ENCODE data around the gene KCNQ1.

The KCNQ1 gene

GRCh38 chr11:2662024-2662312, 217.2 kb downstream of the KCNQ1 start:
- DNase-seq (ENCODE audit: low read depth in 1 of 2, low spot score in 1 of 2) = no peak

- no peak for DNase-seq (ENCODE audit: low read depth in 1 of 2, low spot score in 1 of 2)
Observed at GRCh38 chr11:2662430-2663299, 217.9 kb downstream of the KCNQ1 start.

GRCh38 chr11:2663506-2663905, 218.7 kb downstream of the KCNQ1 start:
- DNase-seq (ENCODE audit: low read depth in 1 of 2, low spot score in 1 of 2) = no peak

- no peak for DNase-seq (ENCODE audit: low read depth in 1 of 2, low spot score in 1 of 2)
Observed at GRCh38 chr11:2663915-2664314, 219.1 kb downstream of the KCNQ1 start.

- no peak for DNase-seq (ENCODE audit: low read depth in 1 of 2, low spot score in 1 of 2)
Observed at GRCh38 chr11:2664376-2664775, 219.6 kb downstream of the KCNQ1 start.

GRCh38 chr11:2664791-2665525, 220.2 kb downstream of the KCNQ1 start:
- DNase-seq (ENCODE audit: low read depth in 1 of 2, low spot score in 1 of 2) = no peak

GRCh38 chr11:2665526-2666400, 221.0 kb downstream of the KCNQ1 start:
- DNase-seq (ENCODE audit: low read depth in 1 of 2, low spot score in 1 of 2) = no peak

GRCh38 chr11:2666401-2666741, 221.6 kb downstream of the KCNQ1 start:
- no peak for DNase-seq (ENCODE audit: low read depth in 1 of 2, low spot score in 1 of 2)

- no peak for DNase-seq (ENCODE audit: low read depth in 1 of 2, low spot score in 1 of 2)
Observed at GRCh38 chr11:2666828-2667570, 222.2 kb downstream of the KCNQ1 start.

- no peak for DNase-seq (ENCODE audit: low read depth in 1 of 2, low spot score in 1 of 2)
Observed at GRCh38 chr11:2667940-2668339, 223.1 kb downstream of the KCNQ1 start.

- no peak for DNase-seq (ENCODE audit: low read depth in 1 of 2, low spot score in 1 of 2)
Observed at GRCh38 chr11:2668876-2669275, 224.1 kb downstream of the KCNQ1 start.

- no peak for DNase-seq (ENCODE audit: low read depth in 1 of 2, low spot score in 1 of 2)
Observed at GRCh38 chr11:2669634-2670469, 225.0 kb downstream of the KCNQ1 start.

- no peak for DNase-seq (ENCODE audit: low read depth in 1 of 2, low spot score in 1 of 2)
Observed at GRCh38 chr11:2670541-2671100, 225.8 kb downstream of the KCNQ1 start.

- no peak for DNase-seq (ENCODE audit: low read depth in 1 of 2, low spot score in 1 of 2)
Observed at GRCh38 chr11:2671748-2672147, 226.9 kb downstream of the KCNQ1 start.

- no peak for DNase-seq (ENCODE audit: low read depth in 1 of 2, low spot score in 1 of 2)
Observed at GRCh38 chr11:2672553-2673249, 227.9 kb downstream of the KCNQ1 start.

- no peak for DNase-seq (ENCODE audit: low read depth in 1 of 2, low spot score in 1 of 2)
Observed at GRCh38 chr11:2673250-2673610, 228.4 kb downstream of the KCNQ1 start.

GRCh38 chr11:2673871-2674471, 229.2 kb downstream of the KCNQ1 start:
- DNase-seq (ENCODE audit: low read depth in 1 of 2, low spot score in 1 of 2) = no peak

GRCh38 chr11:2674658-2675131, 229.9 kb downstream of the KCNQ1 start:
- no peak for DNase-seq (ENCODE audit: low read depth in 1 of 2, low spot score in 1 of 2)

- no peak for DNase-seq (ENCODE audit: low read depth in 1 of 2, low spot score in 1 of 2)
Observed at GRCh38 chr11:2675540-2675939, 230.7 kb downstream of the KCNQ1 start.
